Calu3 (cell line): ENCODE data around the gene ATP6V1B1. TPM values are rescaled to one million over a fixed set of nuclear protein-coding genes. Genes with fewer than 3 reads are reported as not detected.

Experiments used
- BruUV-seq: library from RNA; stranded (reverse); fragments of 400-500 nt; replicated peaks from 2 replicates; lab custom pipeline; 2021; lab: Mats Ljungman, UMichigan
- CTCF ChIA-PET: fragments of 300-600 bp; sonication (Branson Sonifier 250); formaldehyde crosslinking; loops from one replicate; lab custom pipeline; 2022; ENCODE audit warnings: antibody characterized with exemption; lab: Charles Lee
- DNase-seq: peaks from one replicate; pipeline ENCODE4 v3.0.0; 2022
- H3K27ac Mint-ChIP-seq: one replicate; pipeline ENCODE4 v1.8.0; 2022; ENCODE audit warnings: mixed read lengths; ENCODE audit not compliant: unreplicated experiment
- H3K27me3 Mint-ChIP-seq: one replicate; pipeline ENCODE4 v1.8.0; 2022; ENCODE audit warnings: mixed read lengths; ENCODE audit not compliant: unreplicated experiment
- H3K36me3 Mint-ChIP-seq: one replicate; pipeline ENCODE4 v1.8.0; 2022; ENCODE audit warnings: mild to moderate bottlenecking, moderate library complexity, mixed read lengths; ENCODE audit not compliant: insufficient read depth, unreplicated experiment
- H3K4me1 Mint-ChIP-seq: one replicate; pipeline ENCODE4 v1.8.0; 2022; ENCODE audit warnings: mild to moderate bottlenecking, low read depth, mixed read lengths; ENCODE audit not compliant: unreplicated experiment
- H3K4me3 Mint-ChIP-seq: one replicate; pipeline ENCODE4 v1.8.0; 2022; ENCODE audit warnings: mild to moderate bottlenecking, low read depth, moderate library complexity, mixed read lengths; ENCODE audit not compliant: unreplicated experiment
- H3K9me3 Mint-ChIP-seq: one replicate; pipeline ENCODE4 v1.8.0; 2022; ENCODE audit warnings: low read depth, mixed read lengths; ENCODE audit not compliant: unreplicated experiment
- CTCF ChIP-seq: fragments of 200-600 bp; IDR thresholded peaks from one replicate; pipeline ENCODE4 v1.8.0; 2022; ENCODE audit warnings: antibody characterized with exemption; ENCODE audit not compliant: unreplicated experiment
- intact Hi-C: fragments of 100-400 bp; cut with micrococcal nuclease; formaldehyde crosslinking; loops from one replicate; pipeline ENCODE4 v1.10.0; 2022; ENCODE audit not compliant: unreplicated experiment
- total RNA-seq: library from RNA; stranded (reverse); gene quantifications from 2 replicates; pipeline ENCODE4 v1.2.3, GENCODE V29; 2022

Gene ATP6V1B1
- total RNA-seq, 1 experiment from 2014 or later = not detected

GRCh38 chr2:70905443-70906421 is 30.0 kb upstream of the ATP6V1B1 start:
- Mint-ChIP-seq H3K4me3 (no peak overlapping the region), H3K36me3 (peaks cover 15% of the 10 kb centered on the region), H3K27ac (no peak overlapping the region), H3K27me3 (peaks cover 48% of the 10 kb centered on the region), H3K4me1 (peaks cover 9% of the 10 kb centered on the region), H3K9me3 (no peaks in the 10 kb centered on the region)
- no peak for TF ChIP-seq CTCF
- CTCF ChIA-PET = interaction anchor here (0.8 kb wide), 1 partner anchor 75 kb away, joined by 3 read pairs; no protein-coding TSS in a partner anchor
- no TSS peak for BruUV-seq
- intact Hi-C loops = no loop called here
- no peak for DNase-seq

- CTCF ChIA-PET = interaction anchor here (0.8 kb wide), 1 partner anchor 75 kb away, joined by 3 read pairs; no protein-coding TSS in a partner anchor
Measured at GRCh38 chr2:70906439-70907005, 29.2 kb upstream of the ATP6V1B1 start.

GRCh38 chr2:70907130-70908057 is 28.3 kb upstream of the ATP6V1B1 start:
- CTCF ChIA-PET = interaction anchor here (0.6 to 0.8 kb wide), 2 partner anchors 76 to 624 kb away, joined by 3 read pairs; no protein-coding TSS in a partner anchor
- no TSS peak for BruUV-seq
- H3K9me3 Mint-ChIP-seq = no peaks in the 10 kb centered on the region
- H3K36me3 Mint-ChIP-seq = no peaks in the 10 kb centered on the region
- H3K27ac Mint-ChIP-seq = no peak overlapping the region
- TF ChIP-seq CTCF = no peak
- no peak overlapping the region for H3K4me3 Mint-ChIP-seq
- DNase-seq = no peak
- peaks cover 46% of the 10 kb centered on the region for H3K27me3 Mint-ChIP-seq
- H3K4me1 Mint-ChIP-seq = no peaks in the 10 kb centered on the region
- intact Hi-C loops = no loop called here

More at GRCh38 chr2:70906439-70907005, 29.2 kb upstream of the ATP6V1B1 start:
- H3K36me3 Mint-ChIP-seq = peaks cover 7% of the 10 kb centered on the region
- H3K27me3 Mint-ChIP-seq = peaks cover 46% of the 10 kb centered on the region
- TF ChIP-seq CTCF = no peak
- peaks cover 4% of the 10 kb centered on the region for H3K4me1 Mint-ChIP-seq
- BruUV-seq = no TSS peak
- H3K4me3 Mint-ChIP-seq = no peak overlapping the region
- H3K27ac Mint-ChIP-seq = no peak overlapping the region
- DNase-seq = no peak
- intact Hi-C loops = no loop called here
- no peaks in the 10 kb centered on the region for H3K9me3 Mint-ChIP-seq

GRCh38 chr2:70916291-70916690 is 19.4 kb upstream of the ATP6V1B1 start:
- Mint-ChIP-seq H3K27ac (no peak overlapping the region), H3K36me3 (no peaks in the 10 kb centered on the region), H3K9me3 (no peaks in the 10 kb centered on the region), H3K27me3 (peaks cover 22% of the 10 kb centered on the region), H3K4me3 (no peak overlapping the region), H3K4me1 (no peaks in the 10 kb centered on the region)
- CTCF ChIA-PET = no interaction called here
- no TSS peak for BruUV-seq
- intact Hi-C loops = no loop called here
- TF ChIP-seq CTCF = no peak
- no peak for DNase-seq
